WTC11 (cell line): Measurements from ENCODE around the gene SP140. TPM values are rescaled to one million over a fixed set of nuclear protein-coding genes. Genes with fewer than 3 reads are reported as not detected.

Experiments
- ATAC-seq: fragments of 200-7000 bp; cut with Tn5 transposase; 2 replicates; pipeline ENCODE4 v1.10.0; 2021; ENCODE audit warnings: mild to moderate bottlenecking, moderate library complexity
- CTCF ChIA-PET: fragments of 300-600 bp; sonication (Branson Sonifier 250); formaldehyde crosslinking; loops from one replicate; lab custom pipeline; 2021; ENCODE audit warnings: antibody characterized with exemption; lab: Charles Lee
- POLR2A ChIA-PET: fragments of 350-600 bp; sonication (Branson Sonifier 250); formaldehyde crosslinking; loops from one replicate; lab custom pipeline; 2021; ENCODE audit warnings: antibody characterized with exemption; lab: Charles Lee
- DNase-seq: peaks from one replicate; pipeline ENCODE4 v3.0.0; 2021; ENCODE audit warnings: low spot score
- H3K27ac Mint-ChIP-seq: 2 replicates; pipeline ENCODE4 v1.8.0; 2021; ENCODE audit warnings: mixed read lengths
- H3K27me3 Mint-ChIP-seq: 2 replicates; pipeline ENCODE4 v1.8.0; 2021; ENCODE audit warnings: low read depth, mild to moderate bottlenecking, moderate library complexity, mixed read lengths
- H3K36me3 Mint-ChIP-seq: 2 replicates; pipeline ENCODE4 v1.8.0; 2021; ENCODE audit warnings: mixed read lengths
- H3K4me1 Mint-ChIP-seq: 2 replicates; pipeline ENCODE4 v1.8.0; 2022; ENCODE audit warnings: mixed read lengths
- H3K4me3 Mint-ChIP-seq: 2 replicates; pipeline ENCODE4 v1.8.0; 2021; ENCODE audit warnings: mild to moderate bottlenecking, moderate library complexity, mixed read lengths
- H3K9me3 Mint-ChIP-seq: 2 replicates; pipeline ENCODE4 v1.8.0; 2021; ENCODE audit warnings: mixed read lengths
- AR ChIP-seq: fragments of 250-450 bp; sonication (Bioruptor Pico); IDR thresholded peaks from 2 replicates; pipeline ENCODE4 v1.9.0; 2021; ENCODE audit warnings: mild to moderate bottlenecking
- ATF1 ChIP-seq: sonication (generic); formaldehyde crosslinking; IDR thresholded peaks from 2 replicates; pipeline ENCODE4 v1.8.1; 2023; ENCODE audit warnings: mild to moderate bottlenecking, moderate library complexity, missing genetic modification reagents
- ATF3 ChIP-seq: sonication (generic); formaldehyde crosslinking; conservative IDR thresholded peaks from 2 replicates; pipeline ENCODE4 v1.8.1; 2022; ENCODE audit warnings: mild to moderate bottlenecking, missing genetic modification reagents
- CREB1 ChIP-seq: sonication (generic); formaldehyde crosslinking; IDR thresholded peaks from 2 replicates; pipeline ENCODE4 v1.8.0; 2023; ENCODE audit warnings: mild to moderate bottlenecking, missing genetic modification reagents
- E2F1 ChIP-seq: sonication (generic); formaldehyde crosslinking; IDR thresholded peaks from 2 replicates; pipeline ENCODE4 v1.8.0; 2022; ENCODE audit warnings: mild to moderate bottlenecking, missing genetic modification reagents
- ELF4 ChIP-seq: sonication (generic); formaldehyde crosslinking; IDR thresholded peaks from 2 replicates; pipeline ENCODE4 v1.8.1; 2022; ENCODE audit warnings: low read depth, mild to moderate bottlenecking, moderate library complexity, missing genetic modification reagents
- ERG ChIP-seq: fragments of 250-450 bp; sonication (Bioruptor Pico); IDR thresholded peaks from 2 replicates; pipeline ENCODE4 v1.8.0; 2021; ENCODE audit warnings: mild to moderate bottlenecking
- GRHL2 ChIP-seq: fragments of 250-450 bp; sonication (Bioruptor Pico); IDR thresholded peaks from 2 replicates; pipeline ENCODE4 v1.8.0; 2022; ENCODE audit warnings: mild to moderate bottlenecking, moderate library complexity; ENCODE audit not compliant: insufficient replicate concordance, severe bottlenecking
- HMGXB4 ChIP-seq: sonication (generic); formaldehyde crosslinking; IDR thresholded peaks from 2 replicates; pipeline ENCODE4 v1.8.1; 2023; ENCODE audit warnings: mild to moderate bottlenecking, moderate library complexity, missing genetic modification reagents
- JAZF1 ChIP-seq: fragments of 250-450 bp; sonication (Bioruptor Pico); IDR thresholded peaks from 2 replicates; pipeline ENCODE4 v1.9.0; 2021; ENCODE audit warnings: moderate library complexity, mild to moderate bottlenecking, inconsistent platforms
- MLX ChIP-seq: sonication (generic); formaldehyde crosslinking; IDR thresholded peaks from 2 replicates; pipeline ENCODE4 v1.8.1; 2023; ENCODE audit warnings: mild to moderate bottlenecking, missing genetic modification reagents, moderate library complexity
- MYBL2 ChIP-seq: sonication (generic); formaldehyde crosslinking; IDR thresholded peaks from 2 replicates; pipeline ENCODE4 v1.8.1; 2023; ENCODE audit warnings: mild to moderate bottlenecking, moderate library complexity, missing genetic modification reagents
- NFATC4 ChIP-seq: fragments of 250-450 bp; sonication (Bioruptor Pico); IDR thresholded peaks from 2 replicates; pipeline ENCODE4 v1.9.0; 2021; ENCODE audit warnings: mild to moderate bottlenecking
- ZBTB21 ChIP-seq: sonication (generic); formaldehyde crosslinking; IDR thresholded peaks from 2 replicates; pipeline ENCODE4 v1.8.1; 2023; ENCODE audit warnings: mild to moderate bottlenecking, missing genetic modification reagents, borderline replicate concordance
- ZBTB43 ChIP-seq: sonication (generic); formaldehyde crosslinking; IDR thresholded peaks from 2 replicates; pipeline ENCODE4 v1.8.1; 2023; ENCODE audit warnings: mild to moderate bottlenecking, missing genetic modification reagents
- ZNF219 ChIP-seq: sonication (generic); formaldehyde crosslinking; IDR thresholded peaks from 2 replicates; pipeline ENCODE4 v1.8.0; 2023; ENCODE audit warnings: missing genetic modification reagents, mild to moderate bottlenecking, borderline replicate concordance
- ZNF416 ChIP-seq: fragments of 250-450 bp; sonication (Bioruptor Pico); IDR thresholded peaks from 2 replicates; pipeline ENCODE4 v1.9.0; 2021; ENCODE audit warnings: mild to moderate bottlenecking, inconsistent platforms
- total RNA-seq: library from RNA; stranded (reverse); gene quantifications from 3 replicates; pipeline ENCODE4 v1.2.3, GENCODE V29; 2021
- TF ChIP-seq, protein P1 (sequence below): sonication (generic); formaldehyde crosslinking; IDR thresholded peaks from 2 replicates; pipeline ENCODE4 v1.8.0; 2023; ENCODE audit warnings: missing genetic modification reagents

SP140 gene
- total RNA-seq, 1 experiment from 2014 or later: 0.66 TPM

- no peak for TF ChIP-seq ZBTB43 (CRISPR knock-in tag)
- no peak for TF ChIP-seq ZNF219 (CRISPR knock-in tag)
- no peak for TF ChIP-seq MYBL2 (CRISPR knock-in tag)
- no peak for TF ChIP-seq AR (CRISPR knock-in tag)
- TF ChIP-seq ELF4 (CRISPR knock-in tag): no peak
Measured at GRCh38 chr2:230224458-230224857, 1.1 kb upstream of the SP140 start (continued).

DNA sequence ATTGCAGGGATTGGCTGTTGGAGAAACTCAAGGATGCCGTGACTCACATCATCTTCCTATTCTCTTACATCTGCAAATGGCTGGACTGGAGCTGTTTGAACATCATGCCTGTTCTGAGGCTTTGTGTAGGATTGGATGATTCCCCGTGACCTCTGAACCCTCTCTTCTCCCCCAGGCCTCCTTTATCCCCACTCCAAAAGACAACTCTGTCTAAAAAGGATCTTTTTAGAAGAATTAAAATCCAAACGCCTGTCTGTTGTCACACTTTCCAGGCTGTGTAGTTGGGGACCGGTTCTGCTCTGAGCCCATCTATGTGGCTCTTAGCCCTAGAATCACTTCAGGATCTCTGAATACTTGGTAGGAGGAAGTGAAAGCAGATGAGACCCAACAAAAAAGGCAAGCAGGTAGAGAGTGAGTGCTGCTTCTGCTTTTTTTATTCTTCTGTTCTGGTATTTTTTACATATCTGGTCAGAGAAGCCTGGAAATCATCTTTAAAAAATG, 565 bp downstream of the SP140 start:
- Mint-ChIP-seq H3K27ac (no peak overlapping the region), H3K36me3 (peaks cover 14% of the 10 kb centered on the region), H3K27me3 (peaks cover 3% of the 10 kb centered on the region; the same call in 1 of the 2 replicates), H3K9me3 (peaks cover 15% of the 10 kb centered on the region), H3K4me3 (no peak overlapping the region), H3K4me1 (peaks cover 11% of the 10 kb centered on the region)
- TF ChIP-seq GRHL2 (CRISPR knock-in tag) (no peak), ERG (CRISPR knock-in tag) (no peak), ZNF416 (CRISPR knock-in tag) (no peak), ATF1 (CRISPR knock-in tag) (no peak), ZBTB43 (CRISPR knock-in tag) (no peak), CREB1 (no peak), MLX (CRISPR knock-in tag) (no peak), HMGXB4 (CRISPR knock-in tag) (no peak), E2F1 (CRISPR knock-in tag) (no peak), ATF3 (CRISPR knock-in tag) (no peak), NFATC4 (CRISPR knock-in tag) (no peak), ZBTB21 (CRISPR knock-in tag) (no peak), JAZF1 (no peak)
- TF ChIP-seq, protein P1, sequence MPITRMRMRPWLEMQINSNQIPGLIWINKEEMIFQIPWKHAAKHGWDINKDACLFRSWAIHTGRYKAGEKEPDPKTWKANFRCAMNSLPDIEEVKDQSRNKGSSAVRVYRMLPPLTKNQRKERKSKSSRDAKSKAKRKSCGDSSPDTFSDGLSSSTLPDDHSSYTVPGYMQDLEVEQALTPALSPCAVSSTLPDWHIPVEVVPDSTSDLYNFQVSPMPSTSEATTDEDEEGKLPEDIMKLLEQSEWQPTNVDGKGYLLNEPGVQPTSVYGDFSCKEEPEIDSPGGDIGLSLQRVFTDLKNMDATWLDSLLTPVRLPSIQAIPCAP: no peak
- ATAC-seq (no peak), DNase-seq (no peak)
- ChIA-PET CTCF (no interaction called here), POLR2A (no interaction called here)
